CD14-positive monocyte (primary cell): ENCODE data around the gene CTCFL. TPM values are rescaled to one million over a fixed set of nuclear protein-coding genes. Genes with fewer than 3 reads are reported as not detected.

Experiments used
- DNase-seq, 3 donors: peaks; one replicate each; pipeline ENCODE4 v3.0.0-alpha.2; 2011 to 2022
- H2AFZ ChIP-seq: 2 replicates; pipeline ENCODE4 v1.6.0; 2012; ENCODE audit warnings: mild to moderate bottlenecking, low read depth, low read length, inconsistent platforms; ENCODE audit not compliant: insufficient read depth, poor library complexity, severe bottlenecking
- H3K27ac ChIP-seq, 2 donors: 1 replicate in 1 of 2; 2 replicates in 1 of 2; pipeline ENCODE4 v1.5.1; 2012 to 2013; ENCODE audit warnings: low read length in 2 of 2, control low read depth in 1 of 2, inconsistent platforms in 1 of 2, low read depth in 1 of 2, mild to moderate bottlenecking in 1 of 2
- H3K27me3 ChIP-seq, 2 donors: one replicate each; pipeline versions ENCODE4 v1.6.0 to v1.6.1; 2011 to 2013; ENCODE audit warnings: low read length in 2 of 2; ENCODE audit not compliant: control insufficient read depth in 2 of 2, insufficient read depth in 2 of 2
- H3K36me3 ChIP-seq, 2 donors: replicated peaks in 1 of 2; 1 replicate in 1 of 2; 2 replicates in 1 of 2; pipeline versions ENCODE4 v1.5.1 to v1.6.1; 2012 to 2013; ENCODE audit warnings: low read length in 2 of 2, control low read depth in 1 of 2, inconsistent platforms in 1 of 2, mild to moderate bottlenecking in 1 of 2; ENCODE audit not compliant: insufficient read depth in 2 of 2, control insufficient read depth in 1 of 2
- H3K4me1 ChIP-seq, 2 donors: 1 replicate in 1 of 2; 2 replicates in 1 of 2; pipeline versions ENCODE4 v1.5.1 to v1.6.1; 2012 to 2013; ENCODE audit warnings: low read length in 2 of 2, control low read depth in 1 of 2, inconsistent platforms in 1 of 2, mild to moderate bottlenecking in 1 of 2, moderate library complexity in 1 of 2; ENCODE audit not compliant: insufficient read depth in 2 of 2, control insufficient read depth in 1 of 2
- H3K4me2 ChIP-seq: replicated peaks from 2 replicates; pipeline ENCODE3; 2012; ENCODE audit warnings: low read length, moderate library complexity, mild to moderate bottlenecking; ENCODE audit not compliant: poor library complexity, severe bottlenecking; ENCODE audit errors: extremely low read depth
- H3K4me3 ChIP-seq, 3 experiments: fragments of 200-600 bp in 1 of 3; sonication (generic) in 1 of 3; replicated peaks in 1 of 3; 1 replicate in 2 of 3; 2 replicates in 1 of 3; pipeline ENCODE4 v1.5.1; 2011 to 2013; ENCODE audit warnings: low read length in 3 of 3, mild to moderate bottlenecking in 3 of 3, control low read depth in 2 of 3, low read depth in 2 of 3, inconsistent platforms in 1 of 3, moderate library complexity in 1 of 3
- H3K79me2 ChIP-seq: 2 replicates; pipeline ENCODE4 v1.6.0; 2012; ENCODE audit warnings: mild to moderate bottlenecking, control low read depth, inconsistent platforms, low read length, moderate library complexity; ENCODE audit not compliant: insufficient read depth
- H3K9ac ChIP-seq: 2 replicates; pipeline ENCODE4 v1.6.0; 2017; ENCODE audit warnings: low read length, mild to moderate bottlenecking; ENCODE audit not compliant: insufficient read depth, poor library complexity, severe bottlenecking
- H3K9me3 ChIP-seq, 2 donors: replicated peaks in 1 of 2; 1 replicate in 1 of 2; 2 replicates in 1 of 2; pipeline versions ENCODE4 v1.5.1 to v1.6.1; 2012 to 2013; ENCODE audit warnings: low read length in 2 of 2, control low read depth in 1 of 2; ENCODE audit not compliant: control insufficient read depth in 1 of 2, insufficient read depth in 1 of 2
- H4K20me1 ChIP-seq: 2 replicates; pipeline ENCODE4 v1.6.0; 2012; ENCODE audit warnings: mild to moderate bottlenecking, low read length, control low read depth, moderate library complexity; ENCODE audit not compliant: insufficient read depth
- H3K27ac Mint-ChIP-seq, 7 donors: one replicate each; pipeline ENCODE4 v1.8.0; 2020; ENCODE audit warnings: mild to moderate bottlenecking in 7 of 7, mixed read lengths in 7 of 7, moderate library complexity in 6 of 7, inconsistent platforms in 2 of 7
- H3K27me3 Mint-ChIP-seq, 3 donors: one replicate each; pipeline ENCODE4 v1.8.0; 2021 to 2022; ENCODE audit warnings: low read depth in 3 of 3, mild to moderate bottlenecking in 3 of 3, mixed read lengths in 3 of 3, moderate library complexity in 3 of 3, inconsistent platforms in 1 of 3
- H3K36me3 Mint-ChIP-seq, 2 donors: one replicate each; pipeline ENCODE4 v1.8.0; 2020; ENCODE audit warnings: mixed read lengths in 2 of 2, inconsistent platforms in 1 of 2, mild to moderate bottlenecking in 1 of 2
- H3K4me1 Mint-ChIP-seq: one replicate; pipeline ENCODE4 v1.8.0; 2020; ENCODE audit warnings: mild to moderate bottlenecking, mixed read lengths
- H3K4me3 Mint-ChIP-seq, 2 donors: one replicate each; pipeline ENCODE4 v1.8.0; 2020; ENCODE audit warnings: mild to moderate bottlenecking in 2 of 2, mixed read lengths in 2 of 2, moderate library complexity in 1 of 2
- H3K9me3 Mint-ChIP-seq, 7 donors: one replicate each; pipeline ENCODE4 v1.8.0; 2020 to 2022; ENCODE audit warnings: mixed read lengths in 7 of 7, mild to moderate bottlenecking in 6 of 7, moderate library complexity in 6 of 7, inconsistent platforms in 2 of 7
- WGBS: methylation state at CpG from one replicate; pipeline ENCODE4 v1.1.5; 2013; ENCODE audit warnings: missing lambda C conversion rate; ENCODE audit not compliant: insufficient coverage; 5-methylcytosine and 5-hydroxymethylcytosine counted together
- intact Hi-C, 2 donors: fragments of 100-400 bp; cut with micrococcal nuclease; formaldehyde crosslinking; loops; one replicate each; pipeline versions ENCODE4 v1.15.0 to v1.15.1; 2023
- polyA plus RNA-seq, 3 donors: library from polyadenylated mRNA; depleted of rRNA in 1 of 3; unstranded in 2 of 3; stranded (reverse) in 1 of 3; fragments of 300-500 nt in 2 of 3; fragments of >200 nt in 1 of 3; fragmentation: Illumina TruSeq in 2 of 3; gene quantifications; 1 replicate in 2 of 3; 2 replicates in 1 of 3; pipeline ENCODE4 v1.2.3, GENCODE V29; 2012 to 2021
- TF ChIP-seq, protein P1 (sequence below): fragments of 200-600 bp; IDR thresholded peaks from one replicate; pipeline ENCODE4 v1.8.0; 2022; ENCODE audit warnings: antibody characterized with exemption, mild to moderate bottlenecking

Gene CTCFL
- polyA plus RNA-seq, 3 donors: not detected

GRCh38 chr20:57485770-57486169 is 39.2 kb downstream of the CTCFL start:
- no peaks in the 10 kb centered on the region for H3K27me3 ChIP-seq
- WGBS: no CpG with 5 or more reads among the region's 1 CpG
- no peak overlapping the region for H2AFZ ChIP-seq
- H4K20me1 ChIP-seq: no peaks in the 10 kb centered on the region
- H3K4me1 Mint-ChIP-seq: peaks cover 21% of the 10 kb centered on the region
- H3K4me3 ChIP-seq: no peak overlapping the region
- H3K9ac ChIP-seq: no peak overlapping the region
- peaks cover 22% of the 10 kb centered on the region in 2 donors for H3K4me1 ChIP-seq
- intact Hi-C loops: no loop called here
- no peaks in the 10 kb centered on the region for H3K36me3 Mint-ChIP-seq
- DNase-seq: no peak
- peaks cover 3 to 12% (median 10%) of the 10 kb centered on the region in 3 donors for H3K27me3 Mint-ChIP-seq
- TF ChIP-seq, protein P1, sequence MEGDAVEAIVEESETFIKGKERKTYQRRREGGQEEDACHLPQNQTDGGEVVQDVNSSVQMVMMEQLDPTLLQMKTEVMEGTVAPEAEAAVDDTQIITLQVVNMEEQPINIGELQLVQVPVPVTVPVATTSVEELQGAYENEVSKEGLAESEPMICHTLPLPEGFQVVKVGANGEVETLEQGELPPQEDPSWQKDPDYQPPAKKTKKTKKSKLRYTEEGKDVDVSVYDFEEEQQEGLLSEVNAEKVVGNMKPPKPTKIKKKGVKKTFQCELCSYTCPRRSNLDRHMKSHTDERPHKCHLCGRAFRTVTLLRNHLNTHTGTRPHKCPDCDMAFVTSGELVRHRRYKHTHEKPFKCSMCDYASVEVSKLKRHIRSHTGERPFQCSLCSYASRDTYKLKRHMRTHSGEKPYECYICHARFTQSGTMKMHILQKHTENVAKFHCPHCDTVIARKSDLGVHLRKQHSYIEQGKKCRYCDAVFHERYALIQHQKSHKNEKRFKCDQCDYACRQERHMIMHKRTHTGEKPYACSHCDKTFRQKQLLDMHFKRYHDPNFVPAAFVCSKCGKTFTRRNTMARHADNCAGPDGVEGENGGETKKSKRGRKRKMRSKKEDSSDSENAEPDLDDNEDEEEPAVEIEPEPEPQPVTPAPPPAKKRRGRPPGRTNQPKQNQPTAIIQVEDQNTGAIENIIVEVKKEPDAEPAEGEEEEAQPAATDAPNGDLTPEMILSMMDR: no peak
- H3K9me3 Mint-ChIP-seq: peaks cover 0 to 1% (median 0%) of the 10 kb centered on the region in 7 donors
- no peaks in the 10 kb centered on the region for H3K36me3 ChIP-seq
- no peak overlapping the region for H3K27ac ChIP-seq
- no peak overlapping the region for H3K4me3 Mint-ChIP-seq
- H3K27ac Mint-ChIP-seq: no peak overlapping the region
- no peak overlapping the region for H3K4me2 ChIP-seq
- no peaks in the 10 kb centered on the region for H3K79me2 ChIP-seq
- no peaks in the 10 kb centered on the region for H3K9me3 ChIP-seq

- Histone ChIP-seq H3K27ac (no peak overlapping the region), H3K36me3 (no peaks in the 10 kb centered on the region), H2AFZ (no peak overlapping the region), H3K4me2 (no peak overlapping the region), H3K9me3 (no peaks in the 10 kb centered on the region), H4K20me1 (no peaks in the 10 kb centered on the region), H3K4me3 (no peak overlapping the region), H3K79me2 (no peaks in the 10 kb centered on the region), H3K27me3 (no peaks in the 10 kb centered on the region), H3K4me1 (peaks cover 28% of the 10 kb centered on the region in 2 donors), H3K9ac (no peak overlapping the region)
- no peak overlapping the region for H3K27ac Mint-ChIP-seq
- TF ChIP-seq, protein P1: no peak
- H3K27me3 Mint-ChIP-seq: peaks cover 3 to 14% (median 12%) of the 10 kb centered on the region in 3 donors
- intact Hi-C loops: no loop called here
- peaks cover 25% of the 10 kb centered on the region for H3K4me1 Mint-ChIP-seq
- no peak overlapping the region for H3K4me3 Mint-ChIP-seq
- no peaks in the 10 kb centered on the region for H3K36me3 Mint-ChIP-seq
- 96% methylated on average over 5 of the region's 8 CpGs for WGBS
- no peaks in the 10 kb centered on the region for H3K9me3 Mint-ChIP-seq
- no peak for DNase-seq
Observed at GRCh38 chr20:57484772-57485171, 40.2 kb downstream of the CTCFL start.
